Measurements from ENCODE around the gene DHRS12. TPM values are rescaled to one million over a fixed set of nuclear protein-coding genes. Genes with fewer than 3 reads are reported as not detected.
A peak's percentile ranks its signal among the peaks of the same experiment; 100 is the strongest.

The DHRS12 gene
- total and polyA plus RNA-seq, 8 donors, result 4.2 to 27.2 (median 14.1) TPM; not detected in 1

- WGBS, 5 donors, result 81 to 87% (median 87%) methylated on average over 19 of the region's 19 CpGs
- TF ChIP-seq POLR2AphosphoS5 (IDR thresholded peaks at IDR 0.05) (no peak), CTCF (IDR thresholded peaks at IDR 0.05) (no peak), EP300 (IDR thresholded peaks at IDR 0.05) (no peak), POLR2A (IDR thresholded peaks at IDR 0.05) (no peak)
- DNase-seq, result no peak
- Histone ChIP-seq H3K36me3 (no peaks in the 10 kb centered on the region), H3K4me1 (peaks cover 7 to 34% (median 23%) of the 10 kb centered on the region in 4 donors), H3K27ac (no peak overlapping the region), H3K27me3 (no peaks in the 10 kb centered on the region), H3K4me3 (no peak overlapping the region), H3K9me3 (no peaks in the 10 kb centered on the region)
- intact Hi-C loops (cut with DNase I; ENCODE audit: low total_unique reads), result loop anchor here (10.0 kb wide), 1 partner anchor 308 kb away; the partner anchor contains the start of gene NEK5
Observed at GRCh38 chr13:51816604-51817249, 12.8 kb upstream of the DHRS12 start.

- Histone ChIP-seq H3K9me3 (no peaks in the 10 kb centered on the region), H3K27ac (no peak overlapping the region), H3K4me3 (no peak overlapping the region), H3K36me3 (no peaks in the 10 kb centered on the region), H3K4me1 (peaks cover 7 to 27% (median 23%) of the 10 kb centered on the region in 4 donors), H3K27me3 (no peaks in the 10 kb centered on the region)
- no peak for DNase-seq
- 72 to 81% (median 78%) methylated on average over 11 of the region's 11 CpGs for WGBS, 5 donors
- TF ChIP-seq EP300 (IDR thresholded peaks at IDR 0.05) (no peak), CTCF (IDR thresholded peaks at IDR 0.05) (no peak)
- intact Hi-C loops (cut with DNase I; ENCODE audit: low total_unique reads), result loop anchor here (10.0 kb wide), 1 partner anchor 309 kb away; the partner anchor contains the start of gene NEK5
Observed at GRCh38 chr13:51815848-51816247, 11.9 kb upstream of the DHRS12 start.

GRCh38 chr13:51814825-51815650 is 11.1 kb upstream of the DHRS12 start:
- Histone ChIP-seq H3K27me3 (no peaks in the 10 kb centered on the region), H3K9me3 (no peaks in the 10 kb centered on the region), H3K4me3 (peak overlapping the region; percentile 14 to 29 (median 24)), H3K4me1 (peaks cover 7 to 27% (median 23%) of the 10 kb centered on the region in 4 donors), H3K36me3 (no peaks in the 10 kb centered on the region), H3K27ac (peak overlapping the region in 1 of 5 donors; percentile 23)
- TF ChIP-seq POLR2AphosphoS5 (IDR thresholded peaks at IDR 0.05), result peak in 1 of 3 donors; percentile 55
- peak in 5 of 7 experiments; percentile 71 to 85 (median 80) for TF ChIP-seq CTCF (IDR thresholded peaks at IDR 0.05)
- no peak for TF ChIP-seq EP300 (IDR thresholded peaks at IDR 0.05)
- WGBS, 5 donors, result 15 to 22% (median 17%) methylated on average over 12 to 13 of the region's 13 CpGs
- peak; percentile 78 to 88 for DNase-seq
- intact Hi-C loops (cut with DNase I; ENCODE audit: low total_unique reads), result loop anchor here (10.0 kb wide), 1 partner anchor 310 kb away; the partner anchor contains the start of gene NEK5

GRCh38 chr13:51814071-51814470 is 10.1 kb upstream of the DHRS12 start:
- no peaks in the 10 kb centered on the region for H3K27me3 ChIP-seq
- intact Hi-C loops (cut with DNase I; ENCODE audit: low total_unique reads), result loop anchor here (10.0 kb wide), 1 partner anchor 311 kb away; the partner anchor contains the start of gene NEK5
- H3K4me3 ChIP-seq, result no peak overlapping the region
- no peaks in the 10 kb centered on the region for H3K9me3 ChIP-seq
- no peak for DNase-seq
- no peak for TF ChIP-seq POLR2AphosphoS5 (IDR thresholded peaks at IDR 0.05)
- no peak for TF ChIP-seq EP300 (IDR thresholded peaks at IDR 0.05)
- no peak for TF ChIP-seq CTCF (IDR thresholded peaks at IDR 0.05)
- no peak for TF ChIP-seq POLR2A (IDR thresholded peaks at IDR 0.05)
- H3K36me3 ChIP-seq, result no peaks in the 10 kb centered on the region
- H3K4me1 ChIP-seq, result peaks cover 7 to 18% (median 17%) of the 10 kb centered on the region in 4 donors
- H3K27ac ChIP-seq, result no peak overlapping the region
- 94 to 100% (median 98%) methylated on average over 2 of the region's 2 CpGs for WGBS, 5 donors
